ENCODE results near the gene WHRN.

The WHRN gene

GRCh38 chr9:114396558-114397218 is 108.6 kb downstream of the WHRN start:
- Mint-ChIP-seq H3K4me1 (ENCODE audit: low read depth) (peaks cover 46% of the 10 kb centered on the region), H3K4me3 (peak overlapping the region; percentile 97), H3K36me3 (ENCODE audit: low read depth) (peaks cover 18% of the 10 kb centered on the region), H3K9me3 (no peaks in the 10 kb centered on the region), H3K27me3 (ENCODE audit: low read depth) (no peaks in the 10 kb centered on the region), H3K27ac (peak overlapping the region; percentile 87)

GRCh38 chr9:114395768-114396167 is 109.5 kb downstream of the WHRN start:
- Mint-ChIP-seq H3K4me1 (ENCODE audit: low read depth) (peaks cover 52% of the 10 kb centered on the region), H3K9me3 (no peaks in the 10 kb centered on the region), H3K27me3 (ENCODE audit: low read depth) (no peaks in the 10 kb centered on the region), H3K27ac (no peak overlapping the region), H3K36me3 (ENCODE audit: low read depth) (peaks cover 19% of the 10 kb centered on the region), H3K4me3 (peak overlapping the region; percentile 31)

DNA sequence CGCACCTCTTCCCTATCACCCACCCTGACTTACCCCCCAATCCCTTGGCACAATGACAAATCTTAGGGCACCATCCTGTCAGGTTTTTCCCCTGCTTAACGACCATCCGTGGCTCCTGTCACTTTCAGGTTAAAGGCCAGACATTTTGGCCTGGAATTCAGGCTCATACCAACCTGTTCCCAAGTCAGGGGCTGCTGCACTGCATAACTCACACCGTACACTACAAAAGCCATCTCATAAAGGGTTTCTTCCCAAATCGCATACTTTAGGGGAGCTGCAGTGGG is 110.0 kb downstream of the WHRN start:
- Mint-ChIP-seq H3K4me3 (peak overlapping the region; percentile 64), H3K27me3 (ENCODE audit: low read depth) (no peaks in the 10 kb centered on the region), H3K27ac (peak overlapping the region; percentile 45), H3K4me1 (ENCODE audit: low read depth) (peaks cover 57% of the 10 kb centered on the region), H3K36me3 (ENCODE audit: low read depth) (peaks cover 24% of the 10 kb centered on the region), H3K9me3 (no peaks in the 10 kb centered on the region)

GRCh38 chr9:114394523-114395333 is 110.5 kb downstream of the WHRN start:
- no peaks in the 10 kb centered on the region for H3K27me3 Mint-ChIP-seq (ENCODE audit: low read depth)
- H3K27ac Mint-ChIP-seq, result peak overlapping the region; percentile 45
- H3K9me3 Mint-ChIP-seq, result no peaks in the 10 kb centered on the region
- H3K4me3 Mint-ChIP-seq, result peak overlapping the region; percentile 64
- peaks cover 61% of the 10 kb centered on the region for H3K4me1 Mint-ChIP-seq (ENCODE audit: low read depth)
- H3K36me3 Mint-ChIP-seq (ENCODE audit: low read depth), result peaks cover 26% of the 10 kb centered on the region

DNA sequence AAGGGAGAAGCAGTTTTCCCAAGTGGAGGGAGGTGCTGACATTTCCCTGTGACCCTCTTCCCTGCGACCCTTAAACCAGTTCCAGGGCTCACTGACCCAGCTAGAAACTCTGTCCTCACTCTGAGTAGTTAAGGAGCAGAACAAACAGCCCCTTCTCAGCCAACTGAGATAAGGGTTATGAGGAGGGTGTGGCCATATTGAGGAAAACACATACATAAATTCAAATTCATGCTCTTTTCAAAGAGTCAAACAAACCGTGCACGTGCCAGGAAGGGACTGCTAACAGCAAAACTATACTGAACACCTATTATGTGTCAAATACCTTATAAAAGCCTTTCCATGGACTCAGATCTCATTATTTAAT is 112.5 kb downstream of the WHRN start:
- H3K27ac Mint-ChIP-seq, result peak overlapping the region; percentile 63
- no peaks in the 10 kb centered on the region for H3K27me3 Mint-ChIP-seq (ENCODE audit: low read depth)
- no peak overlapping the region for H3K4me3 Mint-ChIP-seq
- no peaks in the 10 kb centered on the region for H3K9me3 Mint-ChIP-seq
- peaks cover 38% of the 10 kb centered on the region for H3K36me3 Mint-ChIP-seq (ENCODE audit: low read depth)
- H3K4me1 Mint-ChIP-seq (ENCODE audit: low read depth), result peaks cover 70% of the 10 kb centered on the region

DNA sequence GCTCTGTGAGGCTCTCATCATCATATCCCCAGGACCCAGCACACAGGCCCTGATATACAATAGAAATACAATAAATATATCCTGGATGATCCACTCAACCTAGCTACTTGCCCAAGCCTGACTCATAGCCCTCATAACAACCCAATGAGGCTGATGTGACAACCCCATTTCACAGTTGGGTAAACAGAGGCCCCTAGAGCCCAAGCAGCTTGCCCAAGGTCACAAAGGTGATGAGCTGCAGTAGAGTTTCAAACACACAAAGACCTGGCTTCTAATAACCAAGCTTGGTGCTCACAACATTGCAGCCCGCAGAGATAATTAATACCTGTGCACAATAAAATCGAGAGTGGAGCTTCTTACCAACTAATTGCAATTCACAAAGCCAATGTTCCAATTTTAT is 114.3 kb downstream of the WHRN start:
- Mint-ChIP-seq H3K9me3 (no peaks in the 10 kb centered on the region), H3K27me3 (ENCODE audit: low read depth) (no peaks in the 10 kb centered on the region), H3K36me3 (ENCODE audit: low read depth) (peaks cover 48% of the 10 kb centered on the region), H3K4me3 (peak overlapping the region; percentile 96), H3K4me1 (ENCODE audit: low read depth) (peaks cover 57% of the 10 kb centered on the region), H3K27ac (peak overlapping the region; percentile 93)

DNA sequence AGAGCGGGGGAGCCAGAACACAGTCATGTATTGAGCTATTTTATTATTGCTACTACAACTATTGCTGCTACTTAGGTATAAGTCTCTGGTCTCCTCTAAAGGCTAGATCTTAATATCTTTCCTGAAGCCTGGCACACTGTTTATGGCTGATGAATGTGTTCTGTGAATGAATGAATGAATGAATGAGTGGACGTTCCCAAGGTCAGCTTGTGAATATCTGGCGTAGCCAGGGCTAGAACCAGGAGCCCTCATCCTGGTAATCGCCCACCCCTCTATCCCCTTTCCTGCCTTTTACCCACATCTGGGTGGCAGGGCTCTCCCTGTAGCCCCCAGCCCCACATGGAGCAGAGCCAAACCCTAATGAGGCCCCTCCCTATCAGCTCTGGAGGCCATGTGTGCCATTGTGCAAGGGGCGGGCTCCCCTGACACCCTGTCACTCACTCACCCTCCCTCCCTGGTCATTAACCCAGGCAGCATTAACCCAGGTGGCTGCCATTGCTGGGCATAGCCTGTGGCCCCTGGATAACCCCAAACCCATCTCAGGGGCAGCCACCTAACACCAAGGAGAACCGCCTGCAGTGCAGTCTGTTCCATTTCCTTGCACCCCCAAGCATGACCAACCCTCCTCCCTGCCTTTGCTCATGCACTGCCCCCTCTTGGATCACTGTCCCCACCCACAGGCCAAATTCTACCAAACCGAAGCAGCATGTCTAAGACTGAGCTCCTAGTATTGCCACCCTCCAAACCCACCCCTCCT is 115.5 kb downstream of the WHRN start:
- H3K9me3 Mint-ChIP-seq, result no peaks in the 10 kb centered on the region
- peak overlapping the region; percentile 93 for H3K27ac Mint-ChIP-seq
- peak overlapping the region; percentile 96 for H3K4me3 Mint-ChIP-seq
- H3K27me3 Mint-ChIP-seq (ENCODE audit: low read depth), result no peaks in the 10 kb centered on the region
- peaks cover 54% of the 10 kb centered on the region for H3K36me3 Mint-ChIP-seq (ENCODE audit: low read depth)
- peaks cover 53% of the 10 kb centered on the region for H3K4me1 Mint-ChIP-seq (ENCODE audit: low read depth)

DNA sequence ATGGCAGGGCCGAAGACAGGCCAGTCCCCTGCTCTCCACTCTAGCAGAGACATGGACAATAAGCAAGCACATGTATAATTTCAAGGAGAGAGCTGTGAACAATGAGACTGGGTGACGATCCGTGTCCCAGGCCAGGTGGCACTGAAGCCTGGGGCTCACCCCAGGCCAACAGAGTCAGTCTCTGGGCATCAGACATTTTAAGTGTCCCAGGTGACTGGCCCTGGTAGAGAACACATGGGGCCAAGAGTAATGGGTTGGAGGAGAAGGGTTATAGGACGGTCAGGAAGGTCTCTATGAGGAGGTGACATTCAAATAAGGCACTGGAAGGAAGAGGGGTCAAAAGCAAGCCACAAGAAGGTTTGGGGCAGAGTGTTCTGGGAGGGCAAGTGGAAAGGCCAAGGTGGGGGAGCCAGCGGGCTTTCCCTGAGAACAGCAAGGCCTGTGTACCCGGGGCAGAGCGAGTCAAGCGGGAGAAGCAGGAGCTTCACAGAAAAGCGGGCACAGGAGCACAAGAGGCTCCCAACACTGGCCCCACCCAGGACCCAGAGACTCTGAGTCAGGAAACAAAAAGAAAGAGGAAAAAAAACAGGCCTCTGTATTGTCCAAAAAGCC is 116.4 kb downstream of the WHRN start:
- peaks cover 58% of the 10 kb centered on the region for H3K36me3 Mint-ChIP-seq (ENCODE audit: low read depth)
- peaks cover 54% of the 10 kb centered on the region for H3K4me1 Mint-ChIP-seq (ENCODE audit: low read depth)
- H3K27me3 Mint-ChIP-seq (ENCODE audit: low read depth), result no peaks in the 10 kb centered on the region
- H3K27ac Mint-ChIP-seq, result peak overlapping the region; percentile 93
- H3K9me3 Mint-ChIP-seq, result no peaks in the 10 kb centered on the region
- H3K4me3 Mint-ChIP-seq, result peak overlapping the region; percentile 96

DNA sequence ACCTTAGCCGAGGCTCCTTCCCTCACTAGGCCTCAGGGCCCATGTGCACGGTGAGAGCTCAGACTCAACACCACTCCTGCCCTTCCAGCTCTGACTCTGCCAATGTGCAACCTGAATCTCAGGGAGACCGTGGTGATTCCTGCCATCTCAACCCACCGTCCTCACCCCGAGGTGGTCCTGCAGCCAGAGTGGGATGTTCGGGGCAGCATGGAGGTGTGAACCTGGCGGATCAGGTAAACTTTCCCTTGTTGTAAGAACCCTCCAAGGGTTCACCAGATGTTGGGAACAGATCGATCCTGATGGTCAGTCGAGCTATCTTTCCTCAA is 117.0 kb downstream of the WHRN start:
- peaks cover 61% of the 10 kb centered on the region for H3K36me3 Mint-ChIP-seq (ENCODE audit: low read depth)
- peaks cover 55% of the 10 kb centered on the region for H3K4me1 Mint-ChIP-seq (ENCODE audit: low read depth)
- no peaks in the 10 kb centered on the region for H3K9me3 Mint-ChIP-seq
- no peaks in the 10 kb centered on the region for H3K27me3 Mint-ChIP-seq (ENCODE audit: low read depth)
- peak overlapping the region; percentile 96 for H3K4me3 Mint-ChIP-seq
- H3K27ac Mint-ChIP-seq, result peak overlapping the region; percentile 93

GRCh38 chr9:114387680-114388356 is 117.5 kb downstream of the WHRN start, which contains the start of gene AKNA:
Gene AKNA, minus strand, starts transcription at chr9:114387982. Its CDS starts 6,649 bp downstream, at chr9:114381333.
- Mint-ChIP-seq H3K4me1 (ENCODE audit: low read depth) (peaks cover 58% of the 10 kb centered on the region), H3K27ac (peak within 1 kb of the TSS; percentile 93), H3K27me3 (ENCODE audit: low read depth) (no peaks in the 10 kb centered on the region), H3K9me3 (no peaks in the 10 kb centered on the region), H3K36me3 (ENCODE audit: low read depth) (peaks cover 66% of the 10 kb centered on the region), H3K4me3 (peak within 1 kb of the TSS; percentile 96)

DNA sequence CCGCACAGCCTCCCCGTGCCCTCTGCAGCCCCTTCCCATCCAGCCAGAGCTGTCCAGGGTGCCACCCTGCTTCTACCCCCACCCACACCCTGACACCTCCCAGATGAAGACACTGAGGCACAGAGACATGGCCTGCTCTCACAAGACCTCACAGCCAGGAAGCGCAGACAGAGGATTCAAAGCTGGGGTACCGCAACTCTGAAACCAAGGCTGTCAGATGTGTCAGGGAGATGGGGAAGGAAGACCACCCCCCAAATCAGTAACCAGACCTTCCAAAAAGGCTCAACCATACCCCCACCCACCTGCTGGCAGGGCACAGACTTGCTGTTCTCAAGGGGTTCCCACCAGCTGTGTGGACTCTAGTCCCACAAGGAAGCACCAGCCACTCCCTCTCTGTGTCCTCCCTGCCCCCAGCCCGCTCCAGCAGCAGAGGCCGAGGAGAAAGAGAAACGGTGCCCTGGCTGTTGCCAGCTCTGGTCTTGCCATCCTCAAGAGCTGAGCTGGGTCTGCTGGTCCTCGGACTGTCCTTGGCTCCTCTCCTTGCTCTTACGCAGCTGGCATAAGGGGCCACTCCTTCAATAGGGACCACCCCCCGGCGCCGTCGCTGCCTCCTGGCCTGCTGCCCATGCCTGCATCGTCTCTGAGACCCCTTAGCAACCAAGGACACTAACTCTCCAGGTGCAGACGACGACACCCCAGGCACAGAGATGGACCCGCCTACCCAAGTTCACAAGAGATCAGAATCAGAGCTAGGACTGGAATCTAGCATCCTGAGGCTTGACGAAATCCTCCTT is 118.2 kb downstream of the WHRN start:
- no peaks in the 10 kb centered on the region for H3K27me3 Mint-ChIP-seq (ENCODE audit: low read depth)
- peak overlapping the region; percentile 93 for H3K27ac Mint-ChIP-seq
- peaks cover 60% of the 10 kb centered on the region for H3K4me1 Mint-ChIP-seq (ENCODE audit: low read depth)
- H3K36me3 Mint-ChIP-seq (ENCODE audit: low read depth), result peaks cover 70% of the 10 kb centered on the region
- H3K9me3 Mint-ChIP-seq, result no peaks in the 10 kb centered on the region
- peak overlapping the region; percentile 96 for H3K4me3 Mint-ChIP-seq

GRCh38 chr9:114386361-114386885 is 118.8 kb downstream of the WHRN start:
- H3K4me3 Mint-ChIP-seq, result peak overlapping the region; percentile 96
- no peaks in the 10 kb centered on the region for H3K9me3 Mint-ChIP-seq
- peaks cover 62% of the 10 kb centered on the region for H3K4me1 Mint-ChIP-seq (ENCODE audit: low read depth)
- H3K27me3 Mint-ChIP-seq (ENCODE audit: low read depth), result no peaks in the 10 kb centered on the region
- peaks cover 74% of the 10 kb centered on the region for H3K36me3 Mint-ChIP-seq (ENCODE audit: low read depth)
- H3K27ac Mint-ChIP-seq, result peak overlapping the region; percentile 93

GRCh38 chr9:114385397-114386181 is 119.7 kb downstream of the WHRN start:
- Mint-ChIP-seq H3K27me3 (ENCODE audit: low read depth) (no peaks in the 10 kb centered on the region), H3K27ac (peak overlapping the region; percentile 93), H3K4me3 (peak overlapping the region; percentile 96), H3K4me1 (ENCODE audit: low read depth) (peaks cover 57% of the 10 kb centered on the region), H3K9me3 (no peaks in the 10 kb centered on the region), H3K36me3 (ENCODE audit: low read depth) (peaks cover 74% of the 10 kb centered on the region)

Data from T-helper 1 cell treated with Interleukin-12 subunit alpha and Interleukin-12 subunit beta and Interleukin-4 antibody, amounts not matched to agents 30 μg/mL and 1 μg/mL, for 36 hours (primary cell).